Cortex of kidney (tissue), 1 donor: ENCODE data around the gene SUPT6H.

Experiments
- DNase-seq: peaks from one replicate; lab custom pipeline; 2025; lab: John Stamatoyannopoulos, UW

The SUPT6H gene

GRCh38 chr17:28737770-28738679 is 76.0 kb downstream of the SUPT6H start:
- DNase-seq = no peak

GRCh38 chr17:28738680-28739384 is 76.8 kb downstream of the SUPT6H start:
- no peak for DNase-seq

DNA sequence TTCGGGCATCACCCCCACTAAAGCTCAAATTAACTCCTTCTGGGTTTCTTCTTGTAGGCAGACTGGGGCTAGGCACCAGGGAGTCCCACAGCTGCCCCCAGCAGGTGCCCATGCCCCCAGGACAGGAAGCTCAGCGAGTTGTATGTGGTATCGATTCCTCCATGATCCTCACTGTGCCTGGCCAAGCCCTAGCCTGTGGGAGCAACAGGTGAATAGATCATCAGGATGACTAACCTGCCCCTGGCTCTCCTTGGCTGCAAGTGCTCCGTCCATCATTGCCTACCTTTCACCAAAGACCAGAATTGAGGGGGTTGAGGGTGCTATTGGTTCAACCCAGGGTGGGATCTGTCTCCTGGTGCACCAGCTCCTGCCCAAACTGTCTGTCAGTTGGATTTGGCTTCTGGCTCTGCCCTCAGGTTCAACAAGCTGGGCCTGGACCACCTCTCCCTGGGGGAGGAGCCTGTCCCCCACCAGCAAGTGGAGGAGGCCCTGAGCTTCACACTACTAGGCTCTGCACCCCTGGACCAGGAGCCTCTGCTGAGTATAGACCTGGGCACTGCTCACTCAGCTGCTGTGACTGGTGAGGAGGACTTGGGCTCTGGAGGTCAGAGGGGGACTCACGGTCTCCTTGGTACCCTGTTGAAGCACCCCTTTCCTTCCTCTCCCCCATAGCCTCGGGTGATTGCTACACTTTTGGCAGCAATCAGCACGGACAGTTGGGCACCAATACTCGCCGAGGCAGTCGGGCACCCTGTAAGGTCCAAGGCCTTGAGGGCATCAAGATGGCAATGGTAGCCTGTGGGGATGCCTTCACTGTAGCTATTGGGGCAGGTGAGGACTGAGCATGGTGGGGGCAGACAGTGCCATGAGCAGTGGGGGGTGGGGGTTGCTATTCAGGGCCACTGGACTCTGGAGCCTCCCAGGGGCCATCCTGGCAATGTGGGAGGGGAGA is 78.7 kb downstream of the SUPT6H start:
- no peak for DNase-seq

DNA sequence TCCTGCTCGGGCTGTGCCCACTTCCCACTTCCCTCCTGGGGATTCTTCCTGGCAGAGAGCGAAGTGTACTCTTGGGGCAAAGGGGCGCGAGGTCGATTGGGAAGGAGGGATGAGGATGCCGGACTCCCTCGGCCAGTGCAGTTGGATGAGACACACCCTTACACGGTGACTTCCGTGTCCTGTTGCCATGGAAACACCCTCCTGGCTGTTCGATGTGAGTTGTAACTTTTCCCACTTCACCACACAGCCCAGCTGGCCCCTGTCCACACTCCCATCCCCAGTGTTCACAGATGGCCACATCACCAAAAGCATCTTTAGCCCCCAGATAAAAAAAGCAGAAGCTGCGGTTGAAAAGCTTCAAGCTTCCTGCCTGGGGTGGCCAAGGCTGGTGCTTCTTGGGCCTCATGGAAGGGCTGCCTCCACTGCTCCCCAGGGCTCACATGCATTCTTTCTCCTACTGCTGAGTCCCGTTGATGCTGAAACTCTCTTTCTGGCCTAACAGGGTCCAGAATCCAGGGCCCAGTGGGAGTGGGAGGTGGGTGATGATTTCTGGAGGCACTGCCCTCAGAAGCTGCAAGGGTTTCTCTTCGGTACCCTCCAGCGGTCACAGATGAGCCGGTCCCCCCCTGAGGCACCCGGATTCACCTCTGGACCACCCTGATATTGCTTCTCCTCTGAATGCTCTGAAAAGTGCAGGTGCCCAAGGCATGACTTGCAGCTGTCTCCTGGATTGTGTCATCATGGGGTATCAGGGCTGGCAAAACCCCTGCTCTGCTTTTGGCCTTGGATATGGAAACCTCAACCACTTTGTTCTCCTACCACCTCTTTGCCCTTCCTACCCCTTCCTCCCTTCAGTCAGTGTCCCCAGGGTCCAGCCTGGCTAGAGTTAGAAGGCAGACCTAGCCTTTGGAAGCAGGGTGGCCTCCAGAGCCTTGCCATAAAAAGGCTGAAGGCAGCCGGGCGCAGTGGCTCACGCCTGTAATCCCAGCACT is 79.6 kb downstream of the SUPT6H start:
- DNase-seq = no peak

DNA sequence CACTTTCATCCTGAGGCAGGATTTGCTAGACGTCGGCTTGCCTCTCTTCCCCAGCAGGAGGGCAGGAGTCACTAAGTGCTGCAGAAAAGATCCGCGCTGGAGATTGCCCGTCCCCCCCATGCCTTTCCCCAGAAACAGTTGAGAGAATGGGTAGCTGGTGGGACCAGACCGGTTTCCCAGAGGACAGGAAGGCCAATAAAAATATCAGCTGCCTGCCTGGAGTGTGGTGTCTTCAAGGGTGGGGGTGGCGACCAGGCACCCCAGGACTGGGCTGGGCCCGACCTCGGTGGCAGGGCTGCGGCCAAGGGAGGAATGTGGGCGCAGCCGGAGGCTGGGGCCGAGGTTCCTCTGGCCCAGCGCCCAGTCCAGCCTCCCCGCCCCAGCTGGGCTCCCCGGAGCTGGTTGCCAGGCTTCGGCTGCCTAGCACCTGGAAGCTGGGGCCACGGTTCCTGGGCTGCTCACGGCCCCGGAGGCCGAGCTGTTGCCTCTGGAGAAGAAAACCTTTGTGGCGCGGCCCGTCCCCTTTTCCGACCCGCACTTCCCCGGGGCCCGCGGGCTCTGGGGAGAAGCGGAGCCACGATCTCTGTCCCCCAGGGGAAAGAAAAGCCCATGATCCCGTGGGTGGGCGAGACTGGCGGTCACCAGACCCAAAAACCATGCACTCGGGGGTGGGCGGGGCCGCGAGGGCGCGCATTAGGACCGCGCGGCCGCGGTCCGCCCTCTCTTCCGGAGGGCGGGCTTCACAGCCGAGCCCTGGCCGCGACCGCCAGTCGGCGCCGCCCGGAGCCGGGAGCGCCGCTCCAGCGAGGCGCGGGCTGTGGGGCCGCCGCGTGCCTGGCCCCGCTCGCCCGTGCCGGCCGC is 81.5 kb downstream of the SUPT6H start, which contains the start of gene TRAF4:
TSS of gene TRAF4 (plus strand) at position 769 of the 861 bp plus-strand sequence. CDS start 102 bp downstream, outside the sequence.
- no peak for DNase-seq

DNA sequence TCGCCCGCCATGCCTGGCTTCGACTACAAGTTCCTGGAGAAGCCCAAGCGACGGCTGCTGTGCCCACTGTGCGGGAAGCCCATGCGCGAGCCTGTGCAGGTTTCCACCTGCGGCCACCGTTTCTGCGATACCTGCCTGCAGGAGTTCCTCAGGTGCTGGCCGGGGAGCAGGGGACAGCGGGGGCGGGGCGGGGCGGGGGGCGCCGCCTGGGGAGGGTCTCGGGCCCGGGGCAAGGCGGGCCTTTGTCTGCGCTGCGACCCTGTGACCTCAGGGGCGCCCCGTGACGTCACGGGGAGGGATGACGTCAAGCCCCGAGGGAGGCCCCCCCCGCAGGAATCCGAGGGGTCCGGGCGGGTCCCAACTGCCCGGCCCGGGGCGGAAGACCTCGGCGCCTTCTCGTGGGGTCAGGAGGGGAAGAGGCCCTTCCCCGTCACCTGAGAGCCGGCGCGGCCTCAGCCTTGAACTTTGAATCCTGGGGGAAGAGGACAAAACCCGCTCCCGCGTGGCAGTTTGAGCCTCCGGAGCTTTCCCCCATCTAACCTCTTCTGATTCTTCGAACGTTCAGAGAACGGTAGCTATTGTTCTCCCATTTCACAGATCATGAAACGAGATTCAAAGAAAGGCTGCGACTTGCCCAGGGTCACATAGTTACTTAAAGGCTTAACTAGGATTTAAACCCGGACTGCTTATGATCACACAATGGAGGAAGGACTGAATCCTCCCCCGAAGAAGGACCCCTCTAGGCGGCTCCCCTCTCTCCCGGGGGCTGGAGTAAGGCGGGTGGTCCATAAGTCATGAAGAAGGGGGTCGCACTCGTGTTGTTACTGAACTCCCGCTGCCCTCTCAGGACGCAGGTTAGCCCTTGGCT is 82.3 kb downstream of the SUPT6H start:
- no peak for DNase-seq

DNA sequence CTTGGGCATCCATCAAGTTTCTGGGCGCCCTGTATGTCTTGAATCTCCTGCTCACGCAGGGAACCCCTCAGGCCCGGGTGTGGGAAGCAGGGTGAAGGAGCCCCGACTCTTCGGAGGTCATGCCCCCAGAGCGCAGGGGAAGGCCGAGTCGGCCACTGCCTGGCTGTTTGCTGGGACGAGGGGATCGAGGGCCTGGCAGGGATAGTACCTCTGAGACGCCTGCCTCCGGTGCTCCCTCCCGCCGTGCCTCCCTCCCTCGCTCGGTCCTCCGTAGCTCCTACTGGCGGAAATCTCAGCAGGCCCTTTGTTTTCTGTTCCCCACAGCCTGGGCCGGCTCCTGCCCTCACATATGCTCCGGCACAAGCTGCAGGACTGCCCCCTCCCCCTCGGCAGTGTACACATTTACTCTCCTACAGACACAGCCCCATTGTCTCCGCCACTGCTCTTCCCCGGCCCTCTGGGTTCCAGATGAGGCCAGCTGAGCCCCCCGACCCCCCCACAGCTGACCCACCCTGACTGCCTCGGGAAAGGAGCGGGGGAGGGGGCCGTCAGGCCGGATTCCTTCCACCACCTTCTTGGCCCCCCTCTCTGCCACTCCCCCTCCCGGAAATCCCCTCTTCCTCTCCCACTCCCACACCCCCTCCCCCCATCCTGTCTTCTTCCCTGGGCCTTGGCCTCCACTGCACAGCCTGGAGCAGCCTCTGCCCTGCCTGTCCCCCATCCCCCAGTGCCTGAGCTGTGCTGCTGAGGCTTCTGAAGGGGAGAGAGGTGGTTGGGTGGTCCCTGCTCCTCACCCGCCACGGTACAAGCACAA is 83.2 kb downstream of the SUPT6H start:
- no peak for DNase-seq

GRCh38 chr17:28745786-28746411 is 83.9 kb downstream of the SUPT6H start:
- no peak for DNase-seq

- DNase-seq = no peak
Observed at GRCh38 chr17:28746611-28747050, 84.6 kb downstream of the SUPT6H start.

DNA sequence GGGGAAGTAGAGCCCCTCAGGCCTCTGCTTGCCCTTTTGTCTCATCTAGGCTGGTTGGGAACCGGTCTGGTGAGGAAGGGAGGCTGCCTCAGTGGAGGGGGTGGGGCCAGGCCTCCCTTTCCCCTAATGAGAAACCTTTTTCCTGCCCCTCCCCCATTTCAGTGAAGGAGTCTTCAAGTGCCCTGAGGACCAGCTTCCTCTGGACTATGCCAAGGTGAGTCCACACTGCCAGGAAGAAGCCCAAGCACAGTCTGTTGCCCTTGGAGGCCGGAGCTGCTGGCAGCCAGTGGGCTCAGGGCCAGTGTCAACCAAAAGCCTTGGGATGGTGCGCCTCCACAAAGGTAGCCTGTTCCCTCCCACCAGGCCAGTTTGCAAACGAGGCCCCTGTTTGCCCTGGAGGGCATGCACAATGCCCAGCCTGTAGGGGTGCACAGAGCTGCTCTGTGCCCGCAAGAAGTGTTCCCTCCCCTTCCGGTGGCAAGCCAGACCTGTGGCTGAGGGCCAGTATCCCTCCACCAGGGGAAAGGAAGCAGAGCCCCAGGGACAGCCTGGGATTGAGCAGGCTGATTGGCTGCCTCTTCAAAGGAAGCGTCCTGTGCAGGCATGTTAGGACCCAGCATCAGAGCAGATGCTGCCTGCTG is 85.2 kb downstream of the SUPT6H start:
- DNase-seq = no peak

DNA sequence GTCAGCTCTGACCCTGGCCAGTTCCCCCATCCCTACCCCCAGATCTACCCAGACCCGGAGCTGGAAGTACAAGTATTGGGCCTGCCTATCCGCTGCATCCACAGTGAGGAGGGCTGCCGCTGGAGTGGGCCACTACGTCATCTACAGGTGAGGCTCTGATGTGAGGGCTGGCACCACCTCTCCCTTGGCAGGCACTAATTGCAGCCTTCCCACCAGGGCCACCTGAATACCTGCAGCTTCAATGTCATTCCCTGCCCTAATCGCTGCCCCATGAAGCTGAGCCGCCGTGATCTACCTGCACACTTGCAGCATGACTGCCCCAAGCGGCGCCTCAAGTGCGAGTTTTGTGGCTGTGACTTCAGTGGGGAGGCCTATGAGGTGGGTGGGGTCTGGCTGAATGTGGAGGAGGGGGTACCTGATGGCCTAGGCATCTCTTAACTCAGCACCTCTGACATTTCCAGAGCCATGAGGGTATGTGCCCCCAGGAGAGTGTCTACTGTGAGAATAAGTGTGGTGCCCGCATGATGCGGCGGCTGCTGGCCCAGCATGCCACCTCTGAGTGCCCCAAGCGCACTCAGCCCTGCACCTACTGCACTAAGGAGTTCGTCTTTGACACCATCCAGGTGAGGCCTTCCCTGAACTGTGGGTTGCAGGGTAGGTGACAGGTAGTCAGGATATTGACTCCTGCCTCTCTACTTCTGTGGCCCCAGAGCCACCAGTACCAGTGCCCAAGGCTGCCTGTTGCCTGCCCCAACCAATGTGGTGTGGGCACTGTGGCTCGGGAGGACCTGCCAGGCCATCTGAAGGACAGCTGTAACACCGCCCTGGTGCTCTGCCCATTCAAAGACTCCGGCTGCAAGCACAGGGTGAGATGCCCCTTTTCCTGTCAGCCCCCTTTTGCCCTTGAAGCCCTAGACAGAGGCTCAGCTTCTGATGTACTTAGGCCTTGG is 86.1 kb downstream of the SUPT6H start:
- no peak for DNase-seq

GRCh38 chr17:28748852-28749515 is 87.0 kb downstream of the SUPT6H start:
- no peak for DNase-seq

DNA sequence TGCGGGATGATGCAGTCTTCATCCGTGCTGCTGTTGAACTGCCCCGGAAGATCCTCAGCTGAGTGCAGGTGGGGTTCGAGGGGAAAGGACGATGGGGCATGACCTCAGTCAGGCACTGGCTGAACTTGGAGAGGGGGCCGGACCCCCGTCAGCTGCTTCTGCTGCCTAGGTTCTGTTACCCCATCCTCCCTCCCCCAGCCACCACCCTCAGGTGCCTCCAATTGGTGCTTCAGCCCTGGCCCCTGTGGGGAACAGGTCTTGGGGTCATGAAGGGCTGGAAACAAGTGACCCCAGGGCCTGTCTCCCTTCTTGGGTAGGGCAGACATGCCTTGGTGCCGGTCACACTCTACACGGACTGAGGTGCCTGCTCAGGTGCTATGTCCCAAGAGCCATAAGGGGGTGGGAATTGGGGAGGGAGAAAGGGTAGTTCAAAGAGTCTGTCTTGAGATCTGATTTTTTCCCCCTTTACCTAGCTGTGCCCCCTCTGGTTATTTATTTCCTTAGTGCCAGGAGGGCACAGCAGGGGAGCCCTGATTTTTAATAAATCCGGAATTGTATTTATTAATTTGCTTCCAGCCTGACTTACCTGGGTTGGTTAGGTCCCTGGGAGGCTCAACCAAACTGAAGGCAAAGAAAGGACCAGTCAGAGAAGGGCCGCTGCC is 87.6 kb downstream of the SUPT6H start:
- DNase-seq = no peak
